HepG2 (cell line): ENCODE data around the gene SEBOX. TPM values are rescaled to one million over a fixed set of nuclear protein-coding genes. Genes with fewer than 3 reads are reported as not detected.

ENCODE experiments used
- ATAC-seq: fragments of 200-7000 bp; cut with Tn5 transposase; 3 replicates; pipeline ENCODE4 v1.9.1; 2020; ENCODE audit warnings: mild to moderate bottlenecking, moderate library complexity
- BruUV-seq: library from RNA; stranded (reverse); fragments of 400-500 nt; replicated peaks from 2 replicates; lab custom pipeline; 2021; lab: Mats Ljungman, UMichigan
- CTCF ChIA-PET: fragments of 300-600 bp; formaldehyde crosslinking; extraction: SDS; loops from one replicate; lab custom pipeline; 2021; ENCODE audit warnings: low total read pairs, inconsistent platforms, low intra/inter-chr PET ratio; lab: Yijun Ruan, JAX
- POLR2A ChIA-PET: fragments of 350-600 bp; sonication (Branson Sonifier 250); formaldehyde crosslinking; loops from one replicate; lab custom pipeline; 2020; ENCODE audit warnings: antibody characterized with exemption, inconsistent platforms; lab: Yijun Ruan, JAX
- DNase-seq: peaks from one replicate; pipeline ENCODE4 v3.0.0-alpha.2; 2015; ENCODE audit warnings: low spot score
- FAIRE-seq: peaks from 3 replicates; lab custom pipeline; 2011; peaks lifted over from hg19 to GRCh38; lab: Jason Lieb, UNC
- H2AFZ ChIP-seq: one replicate; pipeline ENCODE4 v1.6.1; 2011; ENCODE audit warnings: low read length, inconsistent platforms
- H3K27ac ChIP-seq: fragments of 300-600 bp; 3 replicates; pipeline ENCODE4 v1.8.0; 2011; ENCODE audit warnings: mixed run types, mild to moderate bottlenecking, mixed read lengths, low read length, inconsistent platforms; ENCODE audit not compliant: insufficient read depth; ENCODE audit errors: extremely low read length
- H3K27me3 ChIP-seq, 2 experiments: fragments of 200-600 bp in 1 of 2; 2 replicates in 1 of 2; 3 replicates in 1 of 2; pipeline versions ENCODE4 v1.6.0 to v1.8.0; 2011; ENCODE audit warnings: low read length in 2 of 2, mild to moderate bottlenecking in 2 of 2, moderate library complexity in 2 of 2, inconsistent platforms in 1 of 2; ENCODE audit not compliant: insufficient read depth in 2 of 2, control insufficient read depth in 1 of 2
- H3K36me3 ChIP-seq, 2 experiments: fragments of 200-600 bp in 1 of 2; replicated peaks in 1 of 2; 2 replicates in 1 of 2; 3 replicates in 1 of 2; pipeline versions ENCODE4 v1.5.1 to v1.8.0; 2011; ENCODE audit warnings: low read length in 2 of 2, inconsistent platforms in 1 of 2; ENCODE audit not compliant: insufficient read depth in 2 of 2, control insufficient read depth in 1 of 2
- H3K4me1 ChIP-seq: 2 replicates; pipeline ENCODE4 v1.5.1; 2012; ENCODE audit warnings: low read length, inconsistent platforms; ENCODE audit not compliant: insufficient read depth
- H3K4me2 ChIP-seq: 2 replicates; pipeline ENCODE4 v1.6.0; 2011; ENCODE audit warnings: low read depth, low read length, inconsistent platforms
- H3K4me3 ChIP-seq, 3 experiments: fragments of 200-600 bp in 1 of 3; sonication (generic), shearing (Covaris generic) in 1 of 3; replicated peaks in 1 of 3; 2 replicates each; pipeline ENCODE4 v1.5.1; 2011 to 2016; ENCODE audit warnings: low read length in 3 of 3, inconsistent platforms in 2 of 3, low read depth in 2 of 3, mild to moderate bottlenecking in 2 of 3, control low read depth in 1 of 3, mixed read lengths in 1 of 3; ENCODE audit not compliant: insufficient read depth in 1 of 3
- H3K79me2 ChIP-seq: one replicate; pipeline ENCODE4 v1.6.1; 2011; ENCODE audit warnings: low read length, inconsistent platforms; ENCODE audit not compliant: insufficient read depth
- H3K9ac ChIP-seq: 2 replicates; pipeline ENCODE4 v1.6.0; 2011; ENCODE audit warnings: mild to moderate bottlenecking, low read depth, low read length, inconsistent platforms; ENCODE audit not compliant: insufficient read depth
- H3K9me3 ChIP-seq: 2 replicates; pipeline ENCODE4 v1.5.1; 2012; ENCODE audit warnings: mild to moderate bottlenecking, low read length
- H4K20me1 ChIP-seq: 2 replicates; pipeline ENCODE4 v1.6.0; 2011; ENCODE audit warnings: inconsistent platforms, mild to moderate bottlenecking, low read length, moderate library complexity; ENCODE audit not compliant: insufficient read depth
- DMTF1 ChIP-seq: sonication (generic); formaldehyde crosslinking; IDR thresholded peaks from 2 replicates; pipeline ENCODE4 v1.4.0; 2020; ENCODE audit warnings: mild to moderate bottlenecking, missing genetic modification reagents
- GLI4 ChIP-seq: sonication (generic); formaldehyde crosslinking; IDR thresholded peaks from 2 replicates; pipeline ENCODE4 v1.5.1; 2020; ENCODE audit warnings: missing genetic modification reagents, mild to moderate bottlenecking, moderate library complexity, borderline replicate concordance
- NR1H2 ChIP-seq: sonication (generic); formaldehyde crosslinking; IDR thresholded peaks from 2 replicates; pipeline ENCODE4 v1.8.1; 2022; ENCODE audit warnings: low read depth, missing genetic modification reagents, borderline replicate concordance
- RAD21 ChIP-seq: fragments of 450-650 bp; formaldehyde crosslinking; IDR thresholded peaks from 2 replicates; pipeline ENCODE4 v1.5.0; 2020; ENCODE audit warnings: mild to moderate bottlenecking
- RNF2 ChIP-seq: fragments of 450-650 bp; conservative IDR thresholded peaks from 2 replicates; pipeline ENCODE4 v1.6.1; 2016; ENCODE audit warnings: low read depth
- ZNF235 ChIP-seq: sonication (generic); formaldehyde crosslinking; IDR thresholded peaks from 2 replicates; pipeline ENCODE4 v1.8.1; 2023; ENCODE audit warnings: mild to moderate bottlenecking, missing genetic modification reagents, borderline replicate concordance
- ZNF496 ChIP-seq: sonication (generic); formaldehyde crosslinking; IDR thresholded peaks from 2 replicates; pipeline ENCODE4 v1.8.1; 2023; ENCODE audit warnings: mild to moderate bottlenecking, moderate library complexity, missing genetic modification reagents; ENCODE audit not compliant: insufficient replicate concordance
- WGBS: methylation state at CpG from one replicate; pipeline ENCODE4 v1.1.6; 2017; ENCODE audit warnings: low lambda C conversion rate; 5-methylcytosine and 5-hydroxymethylcytosine counted together
- in situ Hi-C: cut with HindIII; loops from 2 replicates; pipeline ENCODE4 v1.10.0; 2017; ENCODE audit warnings: low pct_unique_long_range_greater_than_20kb; ENCODE audit not compliant: extremely low pct_ligation_motif_present
- intact Hi-C: fragments of 100-400 bp; cut with micrococcal nuclease; formaldehyde crosslinking; loops from one replicate; pipeline ENCODE4 v1.10.0; 2022; ENCODE audit not compliant: unreplicated experiment
- polyA plus RNA-seq, 8 experiments: library from polyadenylated mRNA; depleted of rRNA in 3 of 8; stranded (reverse) in 7 of 8; unstranded in 1 of 8; fragments of >200 nt; fragmentation: Illumina TruSeq in 4 of 8; extraction: Trizol in 4 of 8; gene quantifications; 2 replicates each; pipeline versions ENCODE4 v1.2.1 to v1.2.3, GENCODE V29; 2011 to 2016; ENCODE audit warnings: low read depth in 4 of 8, missing spikeins in 1 of 8, mixed read lengths in 1 of 8; ENCODE audit not compliant: insufficient read depth in 1 of 8
- total RNA-seq, 5 experiments: library from RNA; depleted of rRNA; stranded (reverse); fragments of >200 nt; fragmentation: Illumina TruSeq; extraction: Trizol; gene quantifications; 2 replicates each; pipeline ENCODE4 v1.2.3, GENCODE V29; 2016; ENCODE audit warnings: low read depth in 1 of 5
- TF ChIP-seq, protein P1 (sequence below): sonication (generic); formaldehyde crosslinking; IDR thresholded peaks from 2 replicates; pipeline ENCODE4 v1.5.0; 2020; ENCODE audit warnings: mild to moderate bottlenecking, missing genetic modification reagents, moderate library complexity

The SEBOX gene
- total and polyA plus RNA-seq, 2 of the 13 experiments (the other 11 are each of a cell fraction or from before 2014, with no cell fraction given) = not detected

GRCh38 chr17:28364665-28365363 is at the start of gene SEBOX (continued):
- TF ChIP-seq RAD21 (CRISPR knock-in tag) = no peak
- TF ChIP-seq ZNF235 = no peak
- no peak for TF ChIP-seq NR1H2
- TF ChIP-seq RNF2 = no peak
- no peak for TF ChIP-seq ZNF496
- TF ChIP-seq GLI4 (CRISPR knock-in tag) = no peak

DNA sequence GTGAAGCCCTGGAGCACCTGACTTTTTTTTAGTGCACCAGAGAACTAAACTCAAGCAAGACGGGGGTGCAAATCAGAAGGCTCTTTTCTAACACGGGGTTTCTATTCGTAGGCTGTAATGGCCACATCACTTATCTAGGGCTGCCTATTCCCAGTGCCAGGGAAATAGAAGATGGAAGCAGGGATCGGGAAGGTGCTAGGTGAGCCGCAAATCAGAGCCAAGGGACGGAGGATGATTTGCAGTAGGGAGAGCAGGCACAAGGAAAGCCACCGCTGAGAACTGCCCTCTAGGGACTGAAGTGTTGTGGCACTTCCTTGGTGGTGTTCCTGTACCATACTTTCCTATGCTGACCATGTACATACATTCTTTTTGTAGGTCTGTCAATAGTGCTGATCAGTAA is 48.8 kb upstream of the SEBOX start:
- TF ChIP-seq, protein P1, sequence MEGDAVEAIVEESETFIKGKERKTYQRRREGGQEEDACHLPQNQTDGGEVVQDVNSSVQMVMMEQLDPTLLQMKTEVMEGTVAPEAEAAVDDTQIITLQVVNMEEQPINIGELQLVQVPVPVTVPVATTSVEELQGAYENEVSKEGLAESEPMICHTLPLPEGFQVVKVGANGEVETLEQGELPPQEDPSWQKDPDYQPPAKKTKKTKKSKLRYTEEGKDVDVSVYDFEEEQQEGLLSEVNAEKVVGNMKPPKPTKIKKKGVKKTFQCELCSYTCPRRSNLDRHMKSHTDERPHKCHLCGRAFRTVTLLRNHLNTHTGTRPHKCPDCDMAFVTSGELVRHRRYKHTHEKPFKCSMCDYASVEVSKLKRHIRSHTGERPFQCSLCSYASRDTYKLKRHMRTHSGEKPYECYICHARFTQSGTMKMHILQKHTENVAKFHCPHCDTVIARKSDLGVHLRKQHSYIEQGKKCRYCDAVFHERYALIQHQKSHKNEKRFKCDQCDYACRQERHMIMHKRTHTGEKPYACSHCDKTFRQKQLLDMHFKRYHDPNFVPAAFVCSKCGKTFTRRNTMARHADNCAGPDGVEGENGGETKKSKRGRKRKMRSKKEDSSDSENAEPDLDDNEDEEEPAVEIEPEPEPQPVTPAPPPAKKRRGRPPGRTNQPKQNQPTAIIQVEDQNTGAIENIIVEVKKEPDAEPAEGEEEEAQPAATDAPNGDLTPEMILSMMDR (CRISPR knock-in tag) = peak; percentile 22; the same call in 1 of the 2 replicates
- TF ChIP-seq DMTF1 (CRISPR knock-in tag) = no peak
- no peaks in the 10 kb centered on the region for H3K79me2 ChIP-seq

More for the DNA sequence above, 48.8 kb upstream of the SEBOX start:
- FAIRE-seq (no peak), ATAC-seq (0 out of 3 replicates have a peak, but pooled peaks have one; percentile 19), DNase-seq (no peak)
- Histone ChIP-seq H3K27ac (no peak overlapping the region), H3K9me3 (no peaks in the 10 kb centered on the region), H4K20me1 (no peaks in the 10 kb centered on the region), H3K4me1 (peaks cover 22% of the 10 kb centered on the region), H2AFZ (no peak overlapping the region), H3K4me2 (no peak overlapping the region), H3K36me3 (no peaks in the 10 kb centered on the region), H3K4me3 (no peak overlapping the region), H3K9ac (no peak overlapping the region), H3K27me3 (0 out of 5 replicates have a peak, but pooled peaks cover 0 to 7% of the 10 kb centered on the region in 2 experiments)
- intact Hi-C loops = loop anchor here (2.0 to 10.0 kb wide), 2 partner anchors 17 to 179 kb away; no protein-coding TSS in a partner anchor
- in situ Hi-C loops = no loop called here
- no TSS peak for BruUV-seq
- ChIA-PET POLR2A (interaction anchor here (3.7 kb wide), 1 partner anchor 8 kb away, joined by 30 read pairs; the partner anchor contains the start of gene SLC46A1), CTCF (no interaction called here)
- 39% methylated on average over 5 of the region's 7 CpGs for WGBS
